CD14-positive monocyte (primary cell): ENCODE data around the gene RHBDL1. TPM values are rescaled to one million over a fixed set of nuclear protein-coding genes. Genes with fewer than 3 reads are reported as not detected.

Experiments used
- DNase-seq, 3 donors: peaks; one replicate each; pipeline ENCODE4 v3.0.0-alpha.2; 2011 to 2022
- H2AFZ ChIP-seq: 2 replicates; pipeline ENCODE4 v1.6.0; 2012; ENCODE audit warnings: mild to moderate bottlenecking, low read depth, low read length, inconsistent platforms; ENCODE audit not compliant: insufficient read depth, poor library complexity, severe bottlenecking
- H3K27ac ChIP-seq, 2 donors: 1 replicate in 1 of 2; 2 replicates in 1 of 2; pipeline ENCODE4 v1.5.1; 2012 to 2013; ENCODE audit warnings: low read length in 2 of 2, control low read depth in 1 of 2, inconsistent platforms in 1 of 2, low read depth in 1 of 2, mild to moderate bottlenecking in 1 of 2
- H3K27me3 ChIP-seq, 2 donors: one replicate each; pipeline versions ENCODE4 v1.6.0 to v1.6.1; 2011 to 2013; ENCODE audit warnings: low read length in 2 of 2; ENCODE audit not compliant: control insufficient read depth in 2 of 2, insufficient read depth in 2 of 2
- H3K36me3 ChIP-seq, 2 donors: replicated peaks in 1 of 2; 1 replicate in 1 of 2; 2 replicates in 1 of 2; pipeline versions ENCODE4 v1.5.1 to v1.6.1; 2012 to 2013; ENCODE audit warnings: low read length in 2 of 2, control low read depth in 1 of 2, inconsistent platforms in 1 of 2, mild to moderate bottlenecking in 1 of 2; ENCODE audit not compliant: insufficient read depth in 2 of 2, control insufficient read depth in 1 of 2
- H3K4me1 ChIP-seq, 2 donors: 1 replicate in 1 of 2; 2 replicates in 1 of 2; pipeline versions ENCODE4 v1.5.1 to v1.6.1; 2012 to 2013; ENCODE audit warnings: low read length in 2 of 2, control low read depth in 1 of 2, inconsistent platforms in 1 of 2, mild to moderate bottlenecking in 1 of 2, moderate library complexity in 1 of 2; ENCODE audit not compliant: insufficient read depth in 2 of 2, control insufficient read depth in 1 of 2
- H3K4me2 ChIP-seq: replicated peaks from 2 replicates; pipeline ENCODE3; 2012; ENCODE audit warnings: low read length, moderate library complexity, mild to moderate bottlenecking; ENCODE audit not compliant: poor library complexity, severe bottlenecking; ENCODE audit errors: extremely low read depth
- H3K4me3 ChIP-seq, 3 experiments: fragments of 200-600 bp in 1 of 3; sonication (generic) in 1 of 3; replicated peaks in 1 of 3; 1 replicate in 2 of 3; 2 replicates in 1 of 3; pipeline ENCODE4 v1.5.1; 2011 to 2013; ENCODE audit warnings: low read length in 3 of 3, mild to moderate bottlenecking in 3 of 3, control low read depth in 2 of 3, low read depth in 2 of 3, inconsistent platforms in 1 of 3, moderate library complexity in 1 of 3
- H3K79me2 ChIP-seq: 2 replicates; pipeline ENCODE4 v1.6.0; 2012; ENCODE audit warnings: mild to moderate bottlenecking, control low read depth, inconsistent platforms, low read length, moderate library complexity; ENCODE audit not compliant: insufficient read depth
- H3K9ac ChIP-seq: 2 replicates; pipeline ENCODE4 v1.6.0; 2017; ENCODE audit warnings: low read length, mild to moderate bottlenecking; ENCODE audit not compliant: insufficient read depth, poor library complexity, severe bottlenecking
- H3K9me3 ChIP-seq, 2 donors: replicated peaks in 1 of 2; 1 replicate in 1 of 2; 2 replicates in 1 of 2; pipeline versions ENCODE4 v1.5.1 to v1.6.1; 2012 to 2013; ENCODE audit warnings: low read length in 2 of 2, control low read depth in 1 of 2; ENCODE audit not compliant: control insufficient read depth in 1 of 2, insufficient read depth in 1 of 2
- H4K20me1 ChIP-seq: 2 replicates; pipeline ENCODE4 v1.6.0; 2012; ENCODE audit warnings: mild to moderate bottlenecking, low read length, control low read depth, moderate library complexity; ENCODE audit not compliant: insufficient read depth
- H3K27ac Mint-ChIP-seq, 7 donors: one replicate each; pipeline ENCODE4 v1.8.0; 2020; ENCODE audit warnings: mild to moderate bottlenecking in 7 of 7, mixed read lengths in 7 of 7, moderate library complexity in 6 of 7, inconsistent platforms in 2 of 7
- H3K27me3 Mint-ChIP-seq, 3 donors: one replicate each; pipeline ENCODE4 v1.8.0; 2021 to 2022; ENCODE audit warnings: low read depth in 3 of 3, mild to moderate bottlenecking in 3 of 3, mixed read lengths in 3 of 3, moderate library complexity in 3 of 3, inconsistent platforms in 1 of 3
- H3K36me3 Mint-ChIP-seq, 2 donors: one replicate each; pipeline ENCODE4 v1.8.0; 2020; ENCODE audit warnings: mixed read lengths in 2 of 2, inconsistent platforms in 1 of 2, mild to moderate bottlenecking in 1 of 2
- H3K4me1 Mint-ChIP-seq: one replicate; pipeline ENCODE4 v1.8.0; 2020; ENCODE audit warnings: mild to moderate bottlenecking, mixed read lengths
- H3K4me3 Mint-ChIP-seq, 2 donors: one replicate each; pipeline ENCODE4 v1.8.0; 2020; ENCODE audit warnings: mild to moderate bottlenecking in 2 of 2, mixed read lengths in 2 of 2, moderate library complexity in 1 of 2
- H3K9me3 Mint-ChIP-seq, 7 donors: one replicate each; pipeline ENCODE4 v1.8.0; 2020 to 2022; ENCODE audit warnings: mixed read lengths in 7 of 7, mild to moderate bottlenecking in 6 of 7, moderate library complexity in 6 of 7, inconsistent platforms in 2 of 7
- whole genome bisulfite sequencing: methylation state at CpG from one replicate; pipeline ENCODE4 v1.1.5; 2013; ENCODE audit warnings: missing lambda C conversion rate; ENCODE audit not compliant: insufficient coverage; 5-methylcytosine and 5-hydroxymethylcytosine counted together
- intact Hi-C, 2 donors: fragments of 100-400 bp; cut with micrococcal nuclease; formaldehyde crosslinking; loops; one replicate each; pipeline versions ENCODE4 v1.15.0 to v1.15.1; 2023
- polyA plus RNA-seq, 3 donors: library from polyadenylated mRNA; depleted of rRNA in 1 of 3; unstranded in 2 of 3; stranded (reverse) in 1 of 3; fragments of 300-500 nt in 2 of 3; fragments of >200 nt in 1 of 3; fragmentation: Illumina TruSeq in 2 of 3; gene quantifications; 1 replicate in 2 of 3; 2 replicates in 1 of 3; pipeline ENCODE4 v1.2.3, GENCODE V29; 2012 to 2021
- TF ChIP-seq, protein P1 (sequence below): fragments of 200-600 bp; IDR thresholded peaks from one replicate; pipeline ENCODE4 v1.8.0; 2022; ENCODE audit warnings: antibody characterized with exemption, mild to moderate bottlenecking

The RHBDL1 gene
- polyA plus RNA-seq, 3 donors: 1.3 TPM; not detected in 2

GRCh38 chr16:671353-672131, 3.9 kb upstream of the RHBDL1 start:
- intact Hi-C loops: no loop called here
- Histone ChIP-seq H3K4me1 (peaks cover 24 to 31% of the 10 kb centered on the region in 2 donors), H3K27me3 (peaks cover 3 to 18% of the 10 kb centered on the region in 2 donors), H3K36me3 (peaks cover 48 to 50% of the 10 kb centered on the region in 2 donors), H3K4me2 (no peak overlapping the region), H3K9ac (no peak overlapping the region), H3K9me3 (no peaks in the 10 kb centered on the region), H3K79me2 (peaks cover 20% of the 10 kb centered on the region), H3K4me3 (no peak overlapping the region), H2AFZ (no peak overlapping the region), H3K27ac (no peak overlapping the region), H4K20me1 (peaks cover 60% of the 10 kb centered on the region)
- TF ChIP-seq, protein P1, sequence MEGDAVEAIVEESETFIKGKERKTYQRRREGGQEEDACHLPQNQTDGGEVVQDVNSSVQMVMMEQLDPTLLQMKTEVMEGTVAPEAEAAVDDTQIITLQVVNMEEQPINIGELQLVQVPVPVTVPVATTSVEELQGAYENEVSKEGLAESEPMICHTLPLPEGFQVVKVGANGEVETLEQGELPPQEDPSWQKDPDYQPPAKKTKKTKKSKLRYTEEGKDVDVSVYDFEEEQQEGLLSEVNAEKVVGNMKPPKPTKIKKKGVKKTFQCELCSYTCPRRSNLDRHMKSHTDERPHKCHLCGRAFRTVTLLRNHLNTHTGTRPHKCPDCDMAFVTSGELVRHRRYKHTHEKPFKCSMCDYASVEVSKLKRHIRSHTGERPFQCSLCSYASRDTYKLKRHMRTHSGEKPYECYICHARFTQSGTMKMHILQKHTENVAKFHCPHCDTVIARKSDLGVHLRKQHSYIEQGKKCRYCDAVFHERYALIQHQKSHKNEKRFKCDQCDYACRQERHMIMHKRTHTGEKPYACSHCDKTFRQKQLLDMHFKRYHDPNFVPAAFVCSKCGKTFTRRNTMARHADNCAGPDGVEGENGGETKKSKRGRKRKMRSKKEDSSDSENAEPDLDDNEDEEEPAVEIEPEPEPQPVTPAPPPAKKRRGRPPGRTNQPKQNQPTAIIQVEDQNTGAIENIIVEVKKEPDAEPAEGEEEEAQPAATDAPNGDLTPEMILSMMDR: no peak
- Mint-ChIP-seq H3K36me3 (peaks cover 30 to 47% of the 10 kb centered on the region in 2 donors), H3K9me3 (peaks cover 0 to 5% (median 0%) of the 10 kb centered on the region in 7 donors), H3K27ac (no peak overlapping the region), H3K4me3 (no peak overlapping the region), H3K4me1 (peaks cover 17% of the 10 kb centered on the region), H3K27me3 (peaks cover 15 to 23% (median 17%) of the 10 kb centered on the region in 3 donors)
- no peak for DNase-seq
- 94% methylated on average over 27 of the region's 40 CpGs for WGBS

DNA sequence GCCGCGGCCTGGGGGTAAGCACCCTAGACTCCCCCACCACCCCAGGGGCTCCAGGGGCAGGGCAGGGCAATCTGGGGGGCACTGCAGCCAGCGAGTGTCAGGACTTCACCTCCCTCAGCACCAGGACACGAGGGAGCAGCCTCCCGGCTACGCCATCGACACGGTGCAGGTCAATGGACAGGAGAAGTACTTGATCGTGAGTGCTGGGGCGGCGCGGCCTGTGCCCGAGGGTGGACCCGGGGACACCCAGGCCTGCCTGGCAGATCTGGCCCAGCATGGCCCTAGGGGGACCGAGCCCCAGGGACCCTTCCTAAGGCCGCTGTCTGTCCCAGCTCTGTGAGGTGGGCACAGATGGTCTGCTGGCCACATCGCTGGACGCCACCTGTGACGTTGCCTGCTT, 3.1 kb upstream of the RHBDL1 start:
- WGBS: over 99% methylated on average over 15 of the region's 19 CpGs
- Mint-ChIP-seq H3K36me3 (peaks cover 30 to 47% of the 10 kb centered on the region in 2 donors), H3K9me3 (peaks cover 0 to 5% (median 0%) of the 10 kb centered on the region in 7 donors), H3K27ac (no peak overlapping the region), H3K27me3 (peaks cover 20 to 31% (median 23%) of the 10 kb centered on the region in 3 donors), H3K4me1 (peaks cover 17% of the 10 kb centered on the region), H3K4me3 (no peak overlapping the region)
- TF ChIP-seq, protein P1: no peak
- no peak for DNase-seq
- Histone ChIP-seq H3K9ac (no peak overlapping the region), H3K4me2 (no peak overlapping the region), H3K9me3 (no peaks in the 10 kb centered on the region), H3K4me3 (no peak overlapping the region), H3K36me3 (peaks cover 48 to 50% of the 10 kb centered on the region in 2 donors), H3K27ac (no peak overlapping the region), H3K27me3 (peaks cover 3 to 27% of the 10 kb centered on the region in 2 donors), H4K20me1 (peaks cover 60% of the 10 kb centered on the region), H3K79me2 (peaks cover 20% of the 10 kb centered on the region), H2AFZ (no peak overlapping the region), H3K4me1 (peaks cover 22 to 29% of the 10 kb centered on the region in 2 donors)
- intact Hi-C loops: no loop called here
